H1 (cell line): Measurements from ENCODE around the gene ABCC9. TPM values are rescaled to one million over a fixed set of nuclear protein-coding genes. Genes with fewer than 3 reads are reported as not detected.

Experiments used
- CTCF ChIA-PET: fragments of 300-600 bp; sonication (Branson Sonifier 250); formaldehyde crosslinking; loops from one replicate; lab custom pipeline; 2021; ENCODE audit not compliant: partially characterized antibody; lab: Charles Lee
- POLR2A ChIA-PET: fragments of 300-600 bp; sonication (Branson Sonifier 250); formaldehyde crosslinking; loops from one replicate; lab custom pipeline; 2021; ENCODE audit warnings: inconsistent platforms; ENCODE audit not compliant: partially characterized antibody; lab: Charles Lee
- DNase-seq, 2 experiments: peaks; one replicate each; pipeline versions ENCODE4 v3.0.0 to v3.0.0-alpha.2; 2010 to 2022; ENCODE audit warnings: low spot score in 2 of 2, low read depth in 1 of 2, mixed read lengths in 1 of 2
- FAIRE-seq: peaks from 2 replicates; lab custom pipeline; 2011; peaks lifted over from hg19 to GRCh38; lab: Jason Lieb, UNC
- H2AFZ ChIP-seq: 2 replicates; pipeline ENCODE4 v1.8.1; 2012; ENCODE audit warnings: low read length, inconsistent platforms
- H2AK5ac ChIP-seq: 2 replicates; pipeline ENCODE4 v1.6.1; 2013; ENCODE audit warnings: low read depth, low read length
- H2BK120ac ChIP-seq: replicated peaks from 2 replicates; pipeline ENCODE3; 2013; ENCODE audit warnings: low read depth, low read length, inconsistent platforms
- H2BK12ac ChIP-seq: 2 replicates; pipeline ENCODE4 v1.6.1; 2013; ENCODE audit warnings: low read depth, low read length
- H2BK15ac ChIP-seq: 2 replicates; pipeline ENCODE4 v1.6.1; 2013; ENCODE audit warnings: low read length
- H2BK20ac ChIP-seq: 2 replicates; pipeline ENCODE4 v1.6.1; 2013; ENCODE audit warnings: low read length
- H2BK5ac ChIP-seq: 2 replicates; pipeline ENCODE4 v1.6.1; 2013; ENCODE audit warnings: low read depth, low read length
- H3K14ac ChIP-seq: 2 replicates; pipeline ENCODE4 v1.6.1; 2013; ENCODE audit warnings: inconsistent platforms; ENCODE audit not compliant: insufficient read length
- H3K18ac ChIP-seq: 2 replicates; pipeline ENCODE4 v1.6.1; 2013; ENCODE audit warnings: low read length; ENCODE audit errors: extremely low read depth
- H3K23ac ChIP-seq: 2 replicates; pipeline ENCODE4 v1.6.1; 2013; ENCODE audit warnings: inconsistent platforms; ENCODE audit not compliant: insufficient read length
- H3K23me2 ChIP-seq: 2 replicates; pipeline ENCODE4 v1.6.1; 2013; ENCODE audit warnings: low read depth, low read length
- H3K27ac ChIP-seq: 2 replicates; pipeline ENCODE4 v1.6.1; 2011; ENCODE audit warnings: low read depth, low read length, inconsistent platforms
- H3K27me3 ChIP-seq, 4 experiments: replicated peaks in 1 of 4; 1 replicate in 1 of 4; 2 replicates in 3 of 4; pipeline versions ENCODE4 v1.6.1 to v1.8.1; 2011 to 2013; ENCODE audit warnings: low read length in 3 of 4, mild to moderate bottlenecking in 3 of 4, inconsistent platforms in 2 of 4, mixed read lengths in 2 of 4, moderate library complexity in 1 of 4; ENCODE audit not compliant: control insufficient read depth in 3 of 4, insufficient read depth in 3 of 4; ENCODE audit errors: extremely low read depth in 1 of 4
- H3K36me3 ChIP-seq, 4 experiments: 2 replicates each; pipeline versions ENCODE4 v1.6.1 to v1.8.1; 2011 to 2013; ENCODE audit warnings: mild to moderate bottlenecking in 4 of 4, low read length in 3 of 4, moderate library complexity in 2 of 4, control low read depth in 1 of 4, inconsistent platforms in 1 of 4; ENCODE audit not compliant: insufficient read depth in 4 of 4, control insufficient read depth in 2 of 4
- H3K4ac ChIP-seq: replicated peaks from 2 replicates; pipeline ENCODE3; 2013; ENCODE audit warnings: low read length, low read depth, mixed read lengths, inconsistent platforms; ENCODE audit not compliant: insufficient read length
- H3K4me1 ChIP-seq, 4 experiments: replicated peaks in 1 of 4; 1 replicate in 1 of 4; 2 replicates in 3 of 4; pipeline versions ENCODE4 v1.6.1 to v1.8.1; 2011 to 2013; ENCODE audit warnings: low read length in 3 of 4, inconsistent platforms in 2 of 4, mixed read lengths in 1 of 4; ENCODE audit not compliant: insufficient read depth in 4 of 4, control insufficient read depth in 3 of 4
- H3K4me2 ChIP-seq, 2 experiments: 2 replicates each; pipeline versions ENCODE4 v1.6.1 to v1.8.1; 2011 to 2013; ENCODE audit warnings: low read depth in 2 of 2, low read length in 2 of 2, control low read depth in 1 of 2, inconsistent platforms in 1 of 2, mild to moderate bottlenecking in 1 of 2; ENCODE audit not compliant: insufficient read depth in 1 of 2
- H3K4me3 ChIP-seq, 4 experiments: fragments of 200-600, 300-600 bp in 1 of 4; sonication (generic), shearing (Covaris generic), sonication (Bioruptor Twin) in 1 of 4; 2 replicates each; pipeline versions ENCODE4 v1.5.1 to v1.8.1; 2011 to 2016; ENCODE audit warnings: low read length in 4 of 4, low read depth in 3 of 4, control low read depth in 2 of 4, inconsistent platforms in 2 of 4, mild to moderate bottlenecking in 2 of 4, mixed read lengths in 1 of 4, moderate library complexity in 1 of 4; ENCODE audit not compliant: insufficient read depth in 2 of 4; ENCODE audit errors: extremely low read depth in 1 of 4
- H3K56ac ChIP-seq: replicated peaks from 2 replicates; pipeline ENCODE3; 2013; ENCODE audit warnings: low read depth, mild to moderate bottlenecking, mixed read lengths, low read length, inconsistent platforms; ENCODE audit not compliant: insufficient read length
- H3K79me1 ChIP-seq: 2 replicates; pipeline ENCODE4 v1.6.1; 2013; ENCODE audit warnings: low read depth, low read length, control low read depth
- H3K79me2 ChIP-seq, 2 experiments: 2 replicates each; pipeline versions ENCODE4 v1.6.1 to v1.8.1; 2012 to 2013; ENCODE audit warnings: low read length in 2 of 2, mild to moderate bottlenecking in 2 of 2, inconsistent platforms in 1 of 2; ENCODE audit not compliant: insufficient read depth in 2 of 2, control insufficient read depth in 1 of 2
- H3K9ac ChIP-seq, 4 experiments: replicated peaks in 1 of 4; 1 replicate in 1 of 4; 2 replicates in 3 of 4; pipeline versions ENCODE4 v1.6.1 to v1.8.1; 2011 to 2013; ENCODE audit warnings: low read depth in 3 of 4, low read length in 3 of 4, control low read depth in 2 of 4, mild to moderate bottlenecking in 2 of 4, moderate library complexity in 2 of 4, inconsistent platforms in 1 of 4; ENCODE audit errors: extremely low read depth in 1 of 4
- H3K9me3 ChIP-seq, 2 experiments: 2 replicates each; pipeline versions ENCODE4 v1.6.1 to v1.8.1; 2012 to 2013; ENCODE audit warnings: mild to moderate bottlenecking in 2 of 2, moderate library complexity in 2 of 2, control low read depth in 1 of 2, inconsistent platforms in 1 of 2, low read depth in 1 of 2, low read length in 1 of 2, mixed read lengths in 1 of 2; ENCODE audit not compliant: insufficient read depth in 2 of 2
- H4K20me1 ChIP-seq, 2 experiments: replicated peaks in 1 of 2; 2 replicates each; pipeline versions ENCODE3 to v1.8.1; 2011 to 2013; ENCODE audit warnings: inconsistent platforms in 2 of 2, low read length in 2 of 2, mild to moderate bottlenecking in 1 of 2; ENCODE audit not compliant: insufficient read depth in 2 of 2, control insufficient read depth in 1 of 2
- H4K5ac ChIP-seq: 2 replicates; pipeline ENCODE4 v1.6.1; 2013; ENCODE audit warnings: low read length, low read depth, mixed read lengths, inconsistent platforms; ENCODE audit not compliant: insufficient read length
- H4K8ac ChIP-seq: 2 replicates; pipeline ENCODE4 v1.8.0; 2013; ENCODE audit warnings: mild to moderate bottlenecking, moderate library complexity, low read length, inconsistent platforms; ENCODE audit not compliant: insufficient read depth; ENCODE audit errors: extremely low read depth
- H4K91ac ChIP-seq: replicated peaks from 2 replicates; pipeline ENCODE3; 2013; ENCODE audit warnings: low read length, mixed read lengths, inconsistent platforms; ENCODE audit not compliant: insufficient read length
- BCL11A ChIP-seq, 2 experiments: IDR thresholded peaks; one replicate each; pipeline ENCODE4 v1.6.1; 2011; ENCODE audit warnings: low read depth in 2 of 2, low read length in 2 of 2, mild to moderate bottlenecking in 2 of 2
- BRCA1 ChIP-seq: IDR thresholded peaks from 2 replicates; pipeline ENCODE4 v1.6.1; 2012; ENCODE audit warnings: low read depth, low read length, improper control_type of control experiment
- CBX5 ChIP-seq: fragments of 300-800, 300-1000 bp; sonication (generic); IDR thresholded peaks from 2 replicates; pipeline ENCODE4 v1.7.1; 2016; ENCODE audit warnings: antibody characterized with exemption, low read length, low read depth
- CREB1 ChIP-seq: IDR thresholded peaks from 2 replicates; pipeline ENCODE4 v1.6.1; 2012; ENCODE audit warnings: inconsistent platforms
- EGR1 ChIP-seq: IDR thresholded peaks from 2 replicates; pipeline ENCODE4 v1.6.1; 2011; ENCODE audit warnings: low read depth, low read length, borderline replicate concordance
- KDM1A ChIP-seq: fragments of 200-600, 300-600 bp; sonication (generic); IDR thresholded peaks from 2 replicates; pipeline ENCODE4 v1.7.1; 2016; ENCODE audit warnings: mild to moderate bottlenecking, low read length, borderline replicate concordance
- NANOG ChIP-seq: IDR thresholded peaks from 2 replicates; pipeline ENCODE4 v1.6.1; 2011; ENCODE audit warnings: low read length, low read depth, mild to moderate bottlenecking, inconsistent platforms; ENCODE audit not compliant: insufficient read depth, poor library complexity, severe bottlenecking
- POLR2A ChIP-seq, 2 experiments: IDR thresholded peaks; 1 replicate in 1 of 2; 2 replicates in 1 of 2; pipeline ENCODE4 v1.6.1; 2011; ENCODE audit warnings: low read depth in 2 of 2, low read length in 2 of 2, mild to moderate bottlenecking in 2 of 2; ENCODE audit errors: control extremely low read depth in 1 of 2
- POLR2AphosphoS5 ChIP-seq: IDR thresholded peaks from 2 replicates; pipeline ENCODE4 v1.6.1; 2011; ENCODE audit warnings: low read depth, low read length
- RBBP5 ChIP-seq: IDR thresholded peaks from 2 replicates; pipeline ENCODE4 v1.7.1; 2012; ENCODE audit warnings: low read depth, mild to moderate bottlenecking, inconsistent platforms, low read length, moderate library complexity, borderline replicate concordance
- SIX5 ChIP-seq: IDR thresholded peaks from 2 replicates; pipeline ENCODE4 v1.6.1; 2011; ENCODE audit warnings: mild to moderate bottlenecking, low read depth, low read length
- SUZ12 ChIP-seq: fragments of 200-600 bp; sonication (generic); IDR thresholded peaks from 2 replicates; pipeline ENCODE4 v1.6.1; 2012; ENCODE audit warnings: mild to moderate bottlenecking, inconsistent platforms, low read length, moderate library complexity, mixed read lengths
- TBP ChIP-seq: IDR thresholded peaks from 2 replicates; pipeline ENCODE4 v1.6.1; 2011; ENCODE audit warnings: low read depth, low read length, improper control_type of control experiment
- TEAD4 ChIP-seq: IDR thresholded peaks from 2 replicates; pipeline ENCODE4 v1.6.1; 2012; ENCODE audit warnings: low read depth, low read length, inconsistent platforms, mixed read lengths
- WGBS, 2 experiments: shearing (Covaris generic) in 1 of 2; methylation state at CpG; one replicate each; pipeline versions ENCODE4 v1.1.6 to v1.1.7; 2013 to 2015; ENCODE audit warnings: low lambda C conversion rate in 2 of 2, mixed read lengths in 2 of 2, inconsistent platforms in 1 of 2, low coverage in 1 of 2, missing lambda C conversion rate in 1 of 2; ENCODE audit not compliant: insufficient replicate concordance in 2 of 2, insufficient coverage in 1 of 2, insufficient read length in 1 of 2; ENCODE audit errors: extremely low coverage in 1 of 2, missing lambda C conversion rate in 1 of 2; 5-methylcytosine and 5-hydroxymethylcytosine counted together
- polyA plus RNA-seq, 7 experiments: library from polyadenylated mRNA; depleted of rRNA in 3 of 7; stranded (reverse) in 5 of 7; unstranded in 2 of 7; fragments of >200 nt in 5 of 7; fragments of 200-250 nt in 2 of 7; gene quantifications; 1 replicate in 5 of 7; 2 replicates in 1 of 7; 4 replicates in 1 of 7; pipeline versions ENCODE4 v1.2.1 to v1.2.3, GENCODE V29; 2011 to 2013; ENCODE audit warnings: missing spikeins in 2 of 7, mixed read lengths in 2 of 7
- total RNA-seq: library from RNA; stranded (reverse); fragmentation: NEBNext Ultra II Directional; extraction: Animal tissue kit (Norgen Biotek cat#: 25700); gene quantifications from 2 replicates; pipeline ENCODE4 v1.2.1, GENCODE V29; 2021

The ABCC9 gene
- total and polyA plus RNA-seq, 2 of the 8 experiments (the other 6 are each of a cell fraction or from before 2014, with no cell fraction given), result under 0.01 TPM; not detected in 1

DNA sequence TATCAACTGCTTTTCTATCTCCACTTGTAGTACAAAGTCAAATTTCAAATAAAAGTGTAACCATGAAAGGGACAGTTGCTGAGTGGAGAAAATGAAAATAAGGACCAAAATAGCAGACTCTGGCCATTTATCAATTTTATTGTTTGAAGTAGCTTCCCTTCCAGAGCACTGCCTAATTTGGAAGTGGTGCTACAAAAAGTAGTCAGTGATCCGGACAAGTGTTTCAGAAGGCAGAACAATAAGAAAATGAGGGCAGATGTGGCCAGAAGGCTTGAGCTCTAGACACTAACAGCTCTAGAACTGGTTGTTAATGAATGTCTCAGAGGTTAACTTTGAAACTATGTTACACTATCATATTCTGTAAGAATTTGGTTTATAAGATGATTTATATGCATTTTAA is 48.9 kb downstream of the ABCC9 start:
- H2BK15ac ChIP-seq, result no peak overlapping the region
- no peaks in the 10 kb centered on the region for H3K9me3 ChIP-seq
- TF ChIP-seq BRCA1, result no peak
- TF ChIP-seq TBP, result no peak
- no peak for TF ChIP-seq KDM1A
- no peak for TF ChIP-seq CREB1
- TF ChIP-seq POLR2AphosphoS5, result no peak
- TF ChIP-seq NANOG, result no peak
- TF ChIP-seq BCL11A (IDR thresholded peaks at IDR 0.05; ENCODE audit: low read depth in 2 of 2, low read length in 2 of 2), result no peak
- TF ChIP-seq SUZ12, result no peak
- no peak for TF ChIP-seq CBX5
- TF ChIP-seq RBBP5, result no peak
- TF ChIP-seq POLR2A (IDR thresholded peaks at IDR 0.05; ENCODE audit: control extremely low read depth in 1 of 2, low read depth in 2 of 2, low read length in 2 of 2), result no peak
- TF ChIP-seq EGR1, result no peak
- TF ChIP-seq SIX5, result no peak
- no peak for TF ChIP-seq TEAD4
- H4K5ac ChIP-seq, result no peak overlapping the region
- no peak overlapping the region for H3K18ac ChIP-seq
- H2AFZ ChIP-seq, result no peak overlapping the region
- no peak overlapping the region for H3K4me3 ChIP-seq
- H3K27me3 ChIP-seq, result no peaks in the 10 kb centered on the region
- H3K79me2 ChIP-seq, result no peaks in the 10 kb centered on the region
- no peak overlapping the region for H2BK120ac ChIP-seq
- no peak overlapping the region for H2BK12ac ChIP-seq
- POLR2A ChIA-PET, result no interaction called here
- DNase-seq (no peak), FAIRE-seq (no peak)
- H4K91ac ChIP-seq, result no peak overlapping the region
- H3K4me2 ChIP-seq, result no peak overlapping the region
- no peak overlapping the region for H2BK5ac ChIP-seq
- no peaks in the 10 kb centered on the region for H4K20me1 ChIP-seq
- no peak overlapping the region for H3K9ac ChIP-seq
- CTCF ChIA-PET, result no interaction called here
- no peak overlapping the region for H3K23ac ChIP-seq
- H3K79me1 ChIP-seq, result no peaks in the 10 kb centered on the region
- no peaks in the 10 kb centered on the region for H3K4me1 ChIP-seq
- no peaks in the 10 kb centered on the region for H3K36me3 ChIP-seq
- no peak overlapping the region for H3K14ac ChIP-seq
- no peaks in the 10 kb centered on the region for H3K23me2 ChIP-seq
- no peak overlapping the region for H3K56ac ChIP-seq
- H3K4ac ChIP-seq, result no peak overlapping the region
- no peak overlapping the region for H3K27ac ChIP-seq
- no peak overlapping the region for H4K8ac ChIP-seq
- 95% methylated on average over 1 of the region's 1 CpG; no CpG with 5 or more reads in 1 of the 2 experiments for WGBS, 2 experiments
- no peak overlapping the region for H2AK5ac ChIP-seq
- no peak overlapping the region for H2BK20ac ChIP-seq
